PC-3 (cell line): Measurements from ENCODE around the gene PDLIM1.

Experiments
- CTCF ChIP-seq: fragments of 300-600 bp; sonication (generic); conservative IDR thresholded peaks from 2 replicates; pipeline ENCODE4 v1.5.1; 2017; ENCODE audit warnings: antibody characterized with exemption, low read depth, mild to moderate bottlenecking, low read length
- EZH2 ChIP-seq: fragments of 300-600 bp; sonication (generic); IDR thresholded peaks from one replicate; pipeline ENCODE4 v1.6.1; 2017; ENCODE audit warnings: antibody characterized with exemption, mild to moderate bottlenecking, low read length; ENCODE audit not compliant: unreplicated experiment

DNA sequence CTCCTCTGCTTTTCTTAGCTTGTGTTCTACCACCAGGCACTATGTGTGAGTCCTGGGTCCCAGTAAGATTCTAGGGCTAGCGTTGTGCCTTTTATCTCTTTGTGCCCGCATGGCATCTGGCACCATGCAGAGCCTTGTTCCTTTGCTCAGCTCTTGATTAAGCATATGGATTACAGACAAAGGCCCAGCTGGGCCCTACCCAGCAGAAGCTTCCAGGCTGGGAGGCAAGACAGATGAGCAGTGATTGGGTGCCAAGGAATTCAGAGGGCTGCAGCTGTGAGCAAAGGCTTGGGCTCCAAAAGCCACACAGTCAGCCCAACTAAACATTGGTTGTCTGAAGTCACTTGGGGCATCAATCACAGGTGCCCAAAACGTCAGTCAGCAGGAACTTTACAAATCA lies 94.8 kb downstream of the PDLIM1 start:
- no peak for TF ChIP-seq CTCF
- no peak for TF ChIP-seq EZH2
